Activated CD8-positive, alpha-beta T cell treated with anti-CD3 and anti-CD28 coated beads for 36 hours (primary cell): Measurements from ENCODE around the gene SUB1. TPM values are rescaled to one million over a fixed set of nuclear protein-coding genes. Genes with fewer than 3 reads are reported as not detected.
"Not testable (repeated sequence)": the region's sequence is repeated elsewhere in the genome, so short reads cannot be mapped to it uniquely, and the experiment has no call there.

ENCODE experiments used
- ATAC-seq: fragments of 200-7000 bp; cut with Tn5 transposase; one replicate; pipeline ENCODE4 v1.10.0; 2021; ENCODE audit warnings: mild to moderate bottlenecking, moderate library complexity
- CTCF ChIA-PET: fragments of 350-600 bp; sonication (Branson Sonifier 250); formaldehyde crosslinking; loops from one replicate; lab custom pipeline; 2021; ENCODE audit warnings: antibody characterized with exemption; lab: Charles Lee
- POLR2A ChIA-PET: fragments of 350-600 bp; sonication (Branson Sonifier 250); formaldehyde crosslinking; loops from one replicate; lab custom pipeline; 2021; ENCODE audit warnings: antibody characterized with exemption; lab: Charles Lee
- DNase-seq: peaks from one replicate; pipeline ENCODE4 v3.0.0-alpha.2; 2020
- H3K27ac Mint-ChIP-seq: one replicate; pipeline ENCODE4 v1.8.0; 2021; ENCODE audit warnings: mild to moderate bottlenecking, mixed read lengths
- H3K27me3 Mint-ChIP-seq: one replicate; pipeline ENCODE4 v1.8.0; 2021; ENCODE audit warnings: mixed read lengths
- H3K36me3 Mint-ChIP-seq: one replicate; pipeline ENCODE4 v1.8.0; 2021; ENCODE audit warnings: low read depth, mixed read lengths
- H3K4me1 Mint-ChIP-seq: one replicate; pipeline ENCODE4 v1.8.0; 2021; ENCODE audit warnings: low read depth, mixed read lengths
- H3K4me3 Mint-ChIP-seq: one replicate; pipeline ENCODE4 v1.8.0; 2021; ENCODE audit warnings: mild to moderate bottlenecking, moderate library complexity, mixed read lengths
- H3K9me3 Mint-ChIP-seq: one replicate; pipeline ENCODE4 v1.8.0; 2021; ENCODE audit warnings: mixed read lengths
- CTCF ChIP-seq: fragments of 200-600 bp; IDR thresholded peaks from one replicate; pipeline ENCODE4 v1.8.0; 2022; ENCODE audit warnings: antibody characterized with exemption, mild to moderate bottlenecking
- intact Hi-C: fragments of 100-400 bp; cut with micrococcal nuclease; formaldehyde crosslinking; loops from one replicate; pipeline ENCODE4 v1.10.0; 2022
- total RNA-seq, 2 experiments: library from RNA; stranded (reverse); gene quantifications; one replicate each; pipeline ENCODE4 v1.2.3, GENCODE V29; 2021

Gene SUB1
- total RNA-seq, 2 experiments from 2014 or later = 403 to 431 TPM

DNA sequence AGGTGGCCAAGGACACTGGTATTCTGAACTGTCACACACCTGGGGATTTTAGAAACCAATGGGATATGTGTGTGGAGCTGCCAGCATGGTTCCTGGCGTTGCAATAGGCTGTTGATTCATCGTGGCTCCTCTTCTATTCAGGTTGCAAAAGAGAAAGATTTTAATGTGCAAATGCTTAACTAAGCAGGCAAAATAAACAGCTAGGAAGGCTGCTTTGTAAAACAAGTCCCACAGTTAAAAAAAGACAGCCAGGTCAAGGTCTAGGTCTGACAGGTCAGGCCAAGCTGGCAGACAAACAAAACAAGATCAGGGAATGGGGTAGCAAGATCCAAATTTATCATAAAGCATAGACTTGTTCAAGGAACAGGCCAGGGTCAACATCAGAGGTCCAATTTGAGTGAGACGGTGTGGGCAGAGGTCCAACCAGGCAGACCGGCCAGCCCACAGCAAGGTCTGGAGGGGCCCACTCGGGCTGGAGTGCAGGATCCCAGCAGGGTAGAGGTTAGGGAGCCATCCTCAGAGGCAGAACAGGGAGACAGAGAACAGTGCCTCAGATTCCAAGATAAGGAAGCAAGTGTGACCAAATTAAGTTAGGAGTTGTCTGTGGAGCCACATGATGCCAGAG, 45.6 kb downstream of the SUB1 start:
- no peak for DNase-seq
- ChIA-PET CTCF (interaction anchor here (1.3 to 2.2 kb wide), 2 partner anchors 18 to 41 kb away, joined by 4 to 6 read pairs; no protein-coding TSS in a partner anchor), POLR2A (no interaction called here)
- ATAC-seq = no peak
- H3K4me3 Mint-ChIP-seq = no peak overlapping the region
- no peaks in the 10 kb centered on the region for H3K4me1 Mint-ChIP-seq
- H3K27me3 Mint-ChIP-seq = no peaks in the 10 kb centered on the region
- TF ChIP-seq CTCF = no peak
- H3K36me3 Mint-ChIP-seq = no peaks in the 10 kb centered on the region
- H3K27ac Mint-ChIP-seq = no peak overlapping the region
- H3K9me3 Mint-ChIP-seq = no peaks in the 10 kb centered on the region
- intact Hi-C loops = no loop called here

DNA sequence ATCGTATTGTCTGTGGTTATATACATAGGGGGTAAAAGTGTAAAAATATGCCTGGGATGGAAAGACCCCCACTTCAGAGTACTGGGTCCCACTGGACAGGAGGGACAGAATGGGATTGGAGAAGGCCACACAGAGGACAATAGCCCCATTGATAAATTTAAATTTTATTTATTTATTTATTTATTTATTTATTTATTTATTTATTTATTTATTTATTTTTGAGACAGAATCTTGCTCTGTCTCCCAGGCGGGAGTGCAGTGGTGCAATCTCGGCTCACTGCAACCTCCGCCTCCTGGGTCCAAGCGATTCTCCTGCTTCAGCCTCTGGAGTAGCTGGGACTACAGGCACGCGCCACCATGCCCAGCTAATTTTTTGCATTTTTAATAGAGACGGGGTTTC, 47.7 kb downstream of the SUB1 start:
- H3K27me3 Mint-ChIP-seq, CTCF ChIA-PET, ATAC-seq: not testable (repeated sequence)

GRCh38 chr5:32638309-32638708, 53.0 kb downstream of the SUB1 start:
- Mint-ChIP-seq H3K4me1 (no peaks in the 10 kb centered on the region), H3K9me3 (no peaks in the 10 kb centered on the region), H3K27me3 (no peaks in the 10 kb centered on the region), H3K27ac (no peak overlapping the region), H3K4me3 (no peak overlapping the region), H3K36me3 (no peaks in the 10 kb centered on the region)
- DNase-seq (no peak), ATAC-seq (no peak)
- ChIA-PET CTCF (no interaction called here), POLR2A (no interaction called here)
- TF ChIP-seq CTCF = no peak
- intact Hi-C loops = no loop called here

More for the DNA sequence above, 47.7 kb downstream of the SUB1 start:
- H3K27ac Mint-ChIP-seq, H3K36me3 Mint-ChIP-seq, H3K4me1 Mint-ChIP-seq, DNase-seq, intact Hi-C loops, POLR2A ChIA-PET, H3K4me3 Mint-ChIP-seq, H3K9me3 Mint-ChIP-seq: not testable (repeated sequence)

GRCh38 chr5:32639943-32640342, 54.6 kb downstream of the SUB1 start:
- no peaks in the 10 kb centered on the region for H3K36me3 Mint-ChIP-seq
- TF ChIP-seq CTCF = no peak
- ChIA-PET CTCF (no interaction called here), POLR2A (no interaction called here)
- H3K9me3 Mint-ChIP-seq = no peaks in the 10 kb centered on the region
- no peaks in the 10 kb centered on the region for H3K27me3 Mint-ChIP-seq
- no peak overlapping the region for H3K4me3 Mint-ChIP-seq
- ATAC-seq = no peak
- DNase-seq = no peak
- H3K27ac Mint-ChIP-seq = no peak overlapping the region
- intact Hi-C loops = no loop called here
- no peaks in the 10 kb centered on the region for H3K4me1 Mint-ChIP-seq

- no peak for DNase-seq
These were observed 57.1 kb downstream of the SUB1 start for GRCh38 chr5:32642276-32643002.

More at GRCh38 chr5:32642276-32643002, 57.1 kb downstream of the SUB1 start:
- Mint-ChIP-seq H3K9me3 (no peaks in the 10 kb centered on the region), H3K4me3 (no peak overlapping the region), H3K4me1 (peaks cover 4% of the 10 kb centered on the region), H3K36me3 (no peaks in the 10 kb centered on the region), H3K27ac (no peak overlapping the region), H3K27me3 (no peaks in the 10 kb centered on the region)
- ATAC-seq = no peak
- POLR2A ChIA-PET = no interaction called here
- CTCF ChIA-PET = no interaction called here
- TF ChIP-seq CTCF = no peak
- intact Hi-C loops = no loop called here
